ENCODE data around the gene OR10A3.

Gene OR10A3

GRCh38 chr11:7936615-7937014 lies 4.9 kb downstream of the OR10A3 start:
- DNase-seq, result no peak

GRCh38 chr11:7931168-7931567 lies 10.3 kb downstream of the OR10A3 start, which contains the start of gene OR10A6:
Gene OR10A6 (minus strand): TSS chr11:7931268. CDS start chr11:7928662, 2,606 bp downstream.
- DNase-seq, result no peak

GRCh38 chr11:7927635-7928034 lies 13.9 kb downstream of the OR10A3 start:
- no peak for DNase-seq

- DNase-seq, result no peak
Measured at GRCh38 chr11:7924536-7924935, 17.0 kb downstream of the OR10A3 start.

GRCh38 chr11:7918141-7918540 lies 23.4 kb downstream of the OR10A3 start:
- no peak for DNase-seq

GRCh38 chr11:7911011-7911410 lies 30.5 kb downstream of the OR10A3 start:
- no peak for DNase-seq

- DNase-seq, result no peak
Measured at GRCh38 chr11:7910286-7910788, 31.2 kb downstream of the OR10A3 start.

GRCh38 chr11:7909585-7910285 lies 31.8 kb downstream of the OR10A3 start:
- DNase-seq, result no peak

- no peak for DNase-seq
Measured at GRCh38 chr11:7907121-7907520, 34.4 kb downstream of the OR10A3 start.

- no peak for DNase-seq
Measured at GRCh38 chr11:7906481-7906880, 35.0 kb downstream of the OR10A3 start.

- no peak for DNase-seq
Measured at GRCh38 chr11:7905961-7906429, 35.5 kb downstream of the OR10A3 start.

GRCh38 chr11:7905549-7905948 lies 36.0 kb downstream of the OR10A3 start:
- no peak for DNase-seq

- no peak for DNase-seq
Measured at GRCh38 chr11:7904917-7905316, 36.6 kb downstream of the OR10A3 start.

- DNase-seq, result no peak
Measured at GRCh38 chr11:7903940-7904339, 37.6 kb downstream of the OR10A3 start.

- DNase-seq, result no peak
Measured at GRCh38 chr11:7901319-7901854, 40.1 kb downstream of the OR10A3 start.

GRCh38 chr11:7900686-7901085 lies 40.8 kb downstream of the OR10A3 start:
- DNase-seq, result no peak

GRCh38 chr11:7899418-7899817 lies 42.1 kb downstream of the OR10A3 start:
- no peak for DNase-seq

- DNase-seq, result no peak
Measured at GRCh38 chr11:7898666-7899283, 42.7 kb downstream of the OR10A3 start.

GRCh38 chr11:7896009-7896785 lies 45.3 kb downstream of the OR10A3 start:
- no peak for DNase-seq

GRCh38 chr11:7894251-7894650 lies 47.3 kb downstream of the OR10A3 start:
- DNase-seq, result no peak

- no peak for DNase-seq
Measured at GRCh38 chr11:7893796-7894195, 47.7 kb downstream of the OR10A3 start.

- peak in 1 of 14 donors; percentile 4 for DNase-seq
Measured at GRCh38 chr11:7892840-7893254, 48.7 kb downstream of the OR10A3 start.

All from C1 segment of cervical spinal cord (tissue), 14 donors.